ENCODE results near the gene TP53I3. TPM values are rescaled to one million over a fixed set of nuclear protein-coding genes. Genes with fewer than 3 reads are reported as not detected.

The TP53I3 gene
- total RNA-seq, 1 donor from 2014 or later: 2.7 TPM

Other genes starting within 250 kb of the TP53I3 start
- gene ATAD2B, start 157.7 kb downstream of the TP53I3 start, total RNA-seq: 25.5 and 28.8 TPM in 2 replicates
- 14.6 and 15.9 TPM in 2 replicates for gene UBXN2A, start 144.4 kb downstream of the TP53I3 start, total RNA-seq
- gene MFSD2B, start 74.7 kb downstream of the TP53I3 start, total RNA-seq: 0.09 TPM in 1 of 2 replicates, not detected in the other
- gene WDCP, start 37.4 kb downstream of the TP53I3 start, total RNA-seq: 20.2 and 22.3 TPM in 2 replicates
- gene FKBP1B, start 35.1 kb downstream of the TP53I3 start, total RNA-seq: 0.43 and 0.86 TPM in 2 replicates
- 92.5 and 94.6 TPM in 2 replicates for gene SF3B6, start 8.5 kb downstream of the TP53I3 start, total RNA-seq
- not detected in 2 replicates for gene PFN4, start 38.5 kb upstream of the TP53I3 start, total RNA-seq
- gene FAM228B, start 38.6 kb upstream of the TP53I3 start, total RNA-seq: 6.6 and 6.8 TPM in 2 replicates
- 0.57 TPM in 1 of 2 replicates, not detected in the other for gene FAM228A, start 90.2 kb upstream of the TP53I3 start, total RNA-seq

Data from T-helper 2 cell treated with Interferon-gamma antibody and Interleukin-4, amounts not matched to agents 100 ng/mL and 5 ng/mL, for 36 hours (primary cell).